Natural killer cell (primary cell): ENCODE measurements around the gene DDX56. TPM values are rescaled to one million over a fixed set of nuclear protein-coding genes. Genes with fewer than 3 reads are reported as not detected.

Experiments
- ATAC-seq, 3 donors: fragments of 150-1000 bp in 2 of 3; fragments of 200-7000 bp in 1 of 3; cut with Tn5 transposase; 1 replicate in 1 of 3; 2 replicates in 2 of 3; pipeline ENCODE4 v1.10.0; 2021; ENCODE audit warnings: mild to moderate bottlenecking in 2 of 3, moderate library complexity in 2 of 3
- DNase-seq, 2 donors: peaks; one replicate each; pipeline versions ENCODE4 v3.0.0 to v3.0.0-alpha.2; 2013 to 2021; ENCODE audit warnings: mixed read lengths in 1 of 2
- H3K27ac ChIP-seq: one replicate; pipeline ENCODE4 v1.5.1; 2013; ENCODE audit warnings: mild to moderate bottlenecking, low read length
- H3K27me3 ChIP-seq: one replicate; pipeline ENCODE4 v1.6.1; 2013; ENCODE audit warnings: low read length; ENCODE audit not compliant: control insufficient read depth, insufficient read depth
- H3K36me3 ChIP-seq: one replicate; pipeline ENCODE4 v1.6.1; 2013; ENCODE audit warnings: low read length; ENCODE audit not compliant: control insufficient read depth, insufficient read depth
- H3K4me1 ChIP-seq: one replicate; pipeline ENCODE4 v1.6.1; 2013; ENCODE audit warnings: low read length; ENCODE audit not compliant: control insufficient read depth, insufficient read depth
- H3K4me3 ChIP-seq: one replicate; pipeline ENCODE4 v1.5.1; 2013; ENCODE audit warnings: low read length
- H3K9me3 ChIP-seq: one replicate; pipeline ENCODE4 v1.6.1; 2013; ENCODE audit warnings: low read length; ENCODE audit not compliant: control insufficient read depth, insufficient read depth
- H3K27ac Mint-ChIP-seq, 2 donors: one replicate each; pipeline ENCODE4 v1.8.0; 2022; ENCODE audit warnings: mild to moderate bottlenecking in 2 of 2, mixed read lengths in 2 of 2, moderate library complexity in 1 of 2
- H3K27me3 Mint-ChIP-seq, 2 donors: one replicate each; pipeline ENCODE4 v1.8.0; 2022; ENCODE audit warnings: low read depth in 2 of 2, mixed read lengths in 2 of 2
- H3K36me3 Mint-ChIP-seq: one replicate; pipeline ENCODE4 v1.8.0; 2022; ENCODE audit warnings: mixed read lengths
- H3K4me1 Mint-ChIP-seq, 2 donors: one replicate each; pipeline ENCODE4 v1.8.0; 2022; ENCODE audit warnings: mixed read lengths in 2 of 2
- H3K4me3 Mint-ChIP-seq: one replicate; pipeline ENCODE4 v1.8.0; 2022; ENCODE audit warnings: mild to moderate bottlenecking, moderate library complexity, mixed read lengths
- H3K9me3 Mint-ChIP-seq, 2 donors: one replicate each; pipeline ENCODE4 v1.8.0; 2022; ENCODE audit warnings: mixed read lengths in 2 of 2
- CTCF ChIP-seq: fragments of 200-600 bp; IDR thresholded peaks from one replicate; pipeline ENCODE4 v1.8.0; 2022; ENCODE audit warnings: antibody characterized with exemption
- WGBS: methylation state at CpG from one replicate; pipeline ENCODE4 v1.1.7; 2013; ENCODE audit warnings: missing lambda C conversion rate; ENCODE audit not compliant: insufficient coverage; 5-methylcytosine and 5-hydroxymethylcytosine counted together
- intact Hi-C: fragments of 100-400 bp; cut with micrococcal nuclease; formaldehyde crosslinking; loops from one replicate; pipeline ENCODE4 v1.14.2; 2022
- total RNA-seq, 4 donors: library from RNA; stranded (reverse); fragments of 120-200 nt in 1 of 4; gene quantifications; one replicate each; pipeline versions ENCODE4 v1.2.3 to v1.2.4, GENCODE V29; 2013 to 2022

The DDX56 gene
- total RNA-seq, 3 donors from 2014 or later (not counting 1 experiment from before 2014, with no cell fraction given), result 67.8 to 85.5 (median 84.5) TPM

- intact Hi-C loops, result no loop called here
- Mint-ChIP-seq H3K27me3 (no peaks in the 10 kb centered on the region), H3K27ac (peak overlapping the region in 1 of 2 donors; percentile 59), H3K4me1 (peaks cover 52 to 53% of the 10 kb centered on the region in 2 donors), H3K36me3 (no peaks in the 10 kb centered on the region), H3K4me3 (no peak overlapping the region), H3K9me3 (no peaks in the 10 kb centered on the region)
- Histone ChIP-seq H3K4me3 (no peak overlapping the region), H3K9me3 (no peaks in the 10 kb centered on the region), H3K4me1 (peaks cover 26% of the 10 kb centered on the region), H3K36me3 (no peaks in the 10 kb centered on the region), H3K27me3 (no peaks in the 10 kb centered on the region), H3K27ac (no peak overlapping the region)
- WGBS, result 51% methylated on average over 2 of the region's 2 CpGs
- TF ChIP-seq CTCF, result no peak
- ATAC-seq (peak in 1 of 3 donors; percentile 31), DNase-seq (peak in 1 of 2 donors; percentile 36)
Measured at GRCh38 chr7:44617225-44617890, 43.6 kb upstream of the DDX56 start.

- Histone ChIP-seq H3K27me3 (no peaks in the 10 kb centered on the region), H3K36me3 (no peaks in the 10 kb centered on the region), H3K4me3 (no peak overlapping the region), H3K27ac (no peak overlapping the region), H3K4me1 (peaks cover 26% of the 10 kb centered on the region), H3K9me3 (no peaks in the 10 kb centered on the region)
- DNase-seq (no peak), ATAC-seq (no peak)
- WGBS, result 100% methylated on average over 5 of the region's 12 CpGs
- H3K27me3 Mint-ChIP-seq, result no peaks in the 10 kb centered on the region
- no peak overlapping the region for H3K4me3 Mint-ChIP-seq
- H3K9me3 Mint-ChIP-seq, result no peaks in the 10 kb centered on the region
- H3K27ac Mint-ChIP-seq, result peak overlapping the region in 1 of 2 donors; percentile 53
- no peaks in the 10 kb centered on the region for H3K36me3 Mint-ChIP-seq
- TF ChIP-seq CTCF, result no peak
- intact Hi-C loops, result no loop called here
- peaks cover 46 to 59% of the 10 kb centered on the region in 2 donors for H3K4me1 Mint-ChIP-seq
Measured at GRCh38 chr7:44616545-44616944, 42.8 kb upstream of the DDX56 start.

- no peak overlapping the region for H3K4me3 ChIP-seq
- H3K27ac Mint-ChIP-seq, result peak overlapping the region in 1 of 2 donors; percentile 53
- intact Hi-C loops, result no loop called here
- H3K9me3 ChIP-seq, result no peaks in the 10 kb centered on the region
- no peaks in the 10 kb centered on the region for H3K36me3 Mint-ChIP-seq
- DNase-seq (no peak), ATAC-seq (no peak)
- WGBS, result 82% methylated on average over 4 of the region's 5 CpGs
- H3K27me3 Mint-ChIP-seq, result no peaks in the 10 kb centered on the region
- H3K4me1 Mint-ChIP-seq, result peaks cover 40 to 52% of the 10 kb centered on the region in 2 donors
- H3K27ac ChIP-seq, result no peak overlapping the region
- no peaks in the 10 kb centered on the region for H3K36me3 ChIP-seq
- TF ChIP-seq CTCF, result no peak
- no peak overlapping the region for H3K4me3 Mint-ChIP-seq
- no peaks in the 10 kb centered on the region for H3K27me3 ChIP-seq
- peaks cover 19% of the 10 kb centered on the region for H3K4me1 ChIP-seq
- H3K9me3 Mint-ChIP-seq, result no peaks in the 10 kb centered on the region
Measured at GRCh38 chr7:44615793-44616192, 42.1 kb upstream of the DDX56 start.
